Spleen (tissue), 7 donors: ENCODE measurements around the gene ITPR1.

Experiments used
- POLR2A ChIP-seq, 3 donors: fragments of 450-650 bp; IDR thresholded peaks; one replicate each; pipeline ENCODE4 v1.5.1; 2017; ENCODE audit warnings: antibody characterized with exemption in 3 of 3, mild to moderate bottlenecking in 1 of 3
- POLR2AphosphoS5 ChIP-seq, 3 donors: sonication (generic); formaldehyde crosslinking; IDR thresholded peaks; one replicate each; pipeline ENCODE4 v1.5.1; 2017; ENCODE audit warnings: antibody characterized with exemption in 3 of 3
- TF ChIP-seq, protein P1 (sequence below), 11 experiments: fragments of 200-600 bp in 7 of 11; fragments of 450-650 bp in 4 of 11; sonication (generic) in 4 of 11; IDR thresholded peaks in 8 of 11; conservative IDR thresholded peaks in 3 of 11; 1 replicate in 7 of 11; 2 replicates in 4 of 11; pipeline versions ENCODE4 v1.4.0 to v1.8.0; 2016 to 2021; ENCODE audit warnings: antibody characterized with exemption in 11 of 11, inconsistent platforms in 4 of 11, mild to moderate bottlenecking in 1 of 11
- donor health status: DM: no; HTN: no; CAD: no; lungs with moderate emphysema.
- donor health status: DM: no; HTN: no; CAD: no.
- donor health status: DM: no; HTN: no; CAD: no.

DNA sequence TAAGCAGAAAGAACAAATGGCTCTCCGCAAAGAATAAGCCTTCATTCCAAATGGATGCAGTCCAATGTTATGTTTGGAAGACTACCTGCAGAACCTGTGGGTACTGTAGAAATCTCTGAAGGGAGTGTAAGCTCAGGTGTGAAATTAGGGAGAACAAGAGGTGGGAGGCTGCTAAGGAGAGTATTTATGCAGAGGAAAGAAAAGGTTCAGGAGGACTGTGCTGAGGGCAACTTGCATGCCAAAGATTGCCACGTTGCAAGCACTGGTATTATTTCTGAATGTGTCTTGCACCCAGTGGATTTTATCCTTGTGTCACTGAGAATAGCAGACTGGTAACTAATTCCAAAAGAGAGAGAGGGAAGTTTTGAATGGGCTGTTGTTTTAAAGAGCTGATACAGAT is 144.1 kb downstream of the ITPR1 start:
- TF ChIP-seq, protein P1, sequence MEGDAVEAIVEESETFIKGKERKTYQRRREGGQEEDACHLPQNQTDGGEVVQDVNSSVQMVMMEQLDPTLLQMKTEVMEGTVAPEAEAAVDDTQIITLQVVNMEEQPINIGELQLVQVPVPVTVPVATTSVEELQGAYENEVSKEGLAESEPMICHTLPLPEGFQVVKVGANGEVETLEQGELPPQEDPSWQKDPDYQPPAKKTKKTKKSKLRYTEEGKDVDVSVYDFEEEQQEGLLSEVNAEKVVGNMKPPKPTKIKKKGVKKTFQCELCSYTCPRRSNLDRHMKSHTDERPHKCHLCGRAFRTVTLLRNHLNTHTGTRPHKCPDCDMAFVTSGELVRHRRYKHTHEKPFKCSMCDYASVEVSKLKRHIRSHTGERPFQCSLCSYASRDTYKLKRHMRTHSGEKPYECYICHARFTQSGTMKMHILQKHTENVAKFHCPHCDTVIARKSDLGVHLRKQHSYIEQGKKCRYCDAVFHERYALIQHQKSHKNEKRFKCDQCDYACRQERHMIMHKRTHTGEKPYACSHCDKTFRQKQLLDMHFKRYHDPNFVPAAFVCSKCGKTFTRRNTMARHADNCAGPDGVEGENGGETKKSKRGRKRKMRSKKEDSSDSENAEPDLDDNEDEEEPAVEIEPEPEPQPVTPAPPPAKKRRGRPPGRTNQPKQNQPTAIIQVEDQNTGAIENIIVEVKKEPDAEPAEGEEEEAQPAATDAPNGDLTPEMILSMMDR (IDR thresholded peaks at IDR 0.05 in 8 of 11, conservative IDR thresholded peaks at IDR 0.05 in 3 of 11): no peak
- TF ChIP-seq POLR2AphosphoS5 (IDR thresholded peaks at IDR 0.05) (no peak), POLR2A (IDR thresholded peaks at IDR 0.05) (no peak)
